ENCODE data around the gene FRYL.
A peak's percentile ranks its signal among the peaks of the same experiment; 100 is the strongest.
"Not testable (repeated sequence)": the region's sequence is repeated elsewhere in the genome, so short reads cannot be mapped to it uniquely, and the experiment has no call there.

The FRYL gene

GRCh38 chr4:48785302-48785701, 5.2 kb upstream of the FRYL start:
- no peak for DNase-seq (ENCODE audit: low spot score)

GRCh38 chr4:48781968-48782367, 1.9 kb upstream of the FRYL start:
- no peak for DNase-seq (ENCODE audit: low spot score)

GRCh38 chr4:48780865-48781214, 761 bp upstream of the FRYL start:
- DNase-seq (ENCODE audit: low spot score), result no peak

- DNase-seq (ENCODE audit: low spot score), result peak; percentile 27
Measured at GRCh38 chr4:48779095-48779997, 733 bp downstream of the FRYL start.

GRCh38 chr4:48778431-48779094, 1.5 kb downstream of the FRYL start:
- DNase-seq (ENCODE audit: low spot score), result peak; percentile 11

- DNase-seq (ENCODE audit: low spot score), result no peak
Measured at GRCh38 chr4:48777739-48778138, 2.3 kb downstream of the FRYL start.

GRCh38 chr4:48774760-48775710, 5.0 kb downstream of the FRYL start:
- no peak for DNase-seq (ENCODE audit: low spot score)

GRCh38 chr4:48772556-48772955, 7.5 kb downstream of the FRYL start:
- no peak for DNase-seq (ENCODE audit: low spot score)

- DNase-seq (ENCODE audit: low spot score), result no peak
Measured at GRCh38 chr4:48767055-48767929, 12.8 kb downstream of the FRYL start.

GRCh38 chr4:48766131-48766792, 13.8 kb downstream of the FRYL start:
- DNase-seq (ENCODE audit: low spot score), result no peak

- DNase-seq (ENCODE audit: low spot score), result no peak
Measured at GRCh38 chr4:48762408-48762807, 17.7 kb downstream of the FRYL start.

- DNase-seq (ENCODE audit: low spot score), result no peak
Measured at GRCh38 chr4:48761286-48761685, 18.8 kb downstream of the FRYL start.

GRCh38 chr4:48758703-48759102, 21.4 kb downstream of the FRYL start:
- not testable (repeated sequence) for DNase-seq (ENCODE audit: low spot score)

GRCh38 chr4:48756689-48757220, 23.3 kb downstream of the FRYL start:
- DNase-seq (ENCODE audit: low spot score), result no peak

GRCh38 chr4:48755281-48755680, 24.8 kb downstream of the FRYL start:
- DNase-seq (ENCODE audit: low spot score), result no peak

- no peak for DNase-seq (ENCODE audit: low spot score)
Measured at GRCh38 chr4:48753159-48753558, 26.9 kb downstream of the FRYL start.

GRCh38 chr4:48752726-48753125, 27.4 kb downstream of the FRYL start:
- no peak for DNase-seq (ENCODE audit: low spot score)

- DNase-seq (ENCODE audit: low spot score), result no peak
Measured at GRCh38 chr4:48752246-48752645, 27.8 kb downstream of the FRYL start.

- DNase-seq (ENCODE audit: low spot score), result no peak
Measured at GRCh38 chr4:48748949-48749596, 31.0 kb downstream of the FRYL start.

Measured in HuH-7.5 (cell line).